Bronchus fibroblast of lung (primary cell): ENCODE data around the gene ZNF625. TPM values are rescaled to one million over a fixed set of nuclear protein-coding genes. Genes with fewer than 3 reads are reported as not detected.

Source experiments
- total RNA-seq: library from RNA; depleted of rRNA; stranded (reverse); fragments of >200 nt; gene quantifications from 2 replicates; pipeline ENCODE4 v1.2.3, GENCODE V29; 2015

ZNF625 gene
- total RNA-seq = 3.7 TPM in 2 replicates

GRCh38 chr19:12156223-12157058 is at the start of gene ZNF625:
Gene ZNF625, minus strand, starts transcription at chr19:12156734. Its CDS starts 176 bp downstream, at chr19:12156558.

GRCh38 chr19:12162882-12163806 is 6.6 kb upstream of the ZNF625 start, which contains the start of gene ZNF136:
Gene ZNF136, plus strand, starts transcription at chr19:12163096. Its CDS starts 108 bp downstream, at chr19:12163204.

DNA sequence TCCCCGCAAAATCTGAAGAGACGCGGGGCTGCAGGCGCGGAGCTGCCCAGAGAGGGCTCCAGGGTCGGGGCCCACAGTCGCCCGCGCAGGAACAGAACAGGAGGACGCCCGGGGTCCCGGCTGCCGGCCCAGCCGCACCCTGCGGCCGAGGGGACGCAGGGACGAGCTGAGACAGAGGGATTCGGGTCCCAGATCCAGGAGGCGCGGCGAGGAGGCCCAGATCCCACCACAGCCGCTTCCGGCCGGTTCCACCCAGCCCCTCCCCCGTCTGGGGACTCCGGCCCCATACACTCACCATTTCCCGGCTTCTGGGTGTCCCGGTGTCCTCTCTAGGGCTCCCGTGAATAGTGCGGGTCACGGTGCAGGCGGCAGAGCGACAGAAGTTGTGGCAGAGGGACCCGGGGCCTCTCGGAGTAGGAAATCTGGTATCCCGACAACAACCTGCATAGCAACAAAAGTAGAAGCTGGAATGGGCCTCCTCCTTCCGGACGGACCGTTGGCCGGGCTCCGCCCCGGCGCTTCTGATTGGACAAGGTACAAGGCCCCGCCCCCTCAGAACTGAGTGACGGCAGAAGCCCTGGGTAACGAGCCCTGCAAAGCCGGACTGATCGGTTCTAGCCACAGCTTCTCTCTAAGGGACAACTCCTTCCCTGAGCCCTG is 16.5 kb downstream of the ZNF625 start, which contains the start of gene ZNF20:
TSS of gene ZNF20 (minus strand) at position 466 of the 660 bp plus-strand sequence. CDS start at position 298, 168 bp downstream.

Other genes starting within 250 kb of the ZNF625 start
- 3.9 and 5.4 TPM in 2 replicates for gene ZNF700, start 231.6 kb downstream of the ZNF625 start, total RNA-seq
- gene ZNF763, start 191.7 kb downstream of the ZNF625 start, total RNA-seq = 0.17 and 0.59 TPM in 2 replicates
- 2.4 and 2.7 TPM in 2 replicates for gene ZNF433, start 121.1 kb downstream of the ZNF625 start, total RNA-seq
- gene ZNF878, start 103.8 kb downstream of the ZNF625 start, total RNA-seq = 0.15 and 0.17 TPM in 2 replicates
- 2.4 and 2.7 TPM in 2 replicates for gene ZNF844, start 92.0 kb downstream of the ZNF625 start, total RNA-seq
- 2.5 and 3.4 TPM in 2 replicates for gene ZNF20, start 16.4 kb downstream of the ZNF625 start, total RNA-seq
- gene ZNF136, start 6.4 kb upstream of the ZNF625 start, total RNA-seq = 1.5 and 2.2 TPM in 2 replicates
- gene ZNF44, start 138.1 kb upstream of the ZNF625 start, total RNA-seq = 2.4 and 3.1 TPM in 2 replicates
- 1.5 and 2.4 TPM in 2 replicates for gene ZNF563, start 176.9 kb upstream of the ZNF625 start, total RNA-seq
- 1.0 and 1.8 TPM in 2 replicates for gene ZNF442, start 208.9 kb upstream of the ZNF625 start, total RNA-seq
- 1.0 and 1.3 TPM in 2 replicates for gene ZNF799, start 244.5 kb upstream of the ZNF625 start, total RNA-seq